GM12878 (cell line): ENCODE results near the gene PLIN3.

Experiments
- DPF2 ChIP-seq: fragments of 450-650 bp; IDR thresholded peaks from 2 replicates; pipeline ENCODE4 v1.6.1; 2017; ENCODE audit warnings: mild to moderate bottlenecking
- PAX5 ChIP-seq: IDR thresholded peaks from 2 replicates; pipeline ENCODE4 v1.6.1; 2011; ENCODE audit warnings: low read depth, low read length, borderline replicate concordance
- TF ChIP-seq, protein P1 (sequence below), 3 experiments: IDR thresholded peaks in 2 of 3; conservative IDR thresholded peaks in 1 of 3; 2 replicates each; pipeline ENCODE4 v1.5.1; 2011; ENCODE audit warnings: low read depth in 3 of 3, low read length in 3 of 3, mild to moderate bottlenecking in 3 of 3, control low read depth in 2 of 3, moderate library complexity in 2 of 3, inconsistent platforms in 1 of 3, mixed read lengths in 1 of 3; ENCODE audit not compliant: control insufficient read depth in 2 of 3, insufficient read depth in 1 of 3; ENCODE audit errors: extremely low read depth in 1 of 3

DNA sequence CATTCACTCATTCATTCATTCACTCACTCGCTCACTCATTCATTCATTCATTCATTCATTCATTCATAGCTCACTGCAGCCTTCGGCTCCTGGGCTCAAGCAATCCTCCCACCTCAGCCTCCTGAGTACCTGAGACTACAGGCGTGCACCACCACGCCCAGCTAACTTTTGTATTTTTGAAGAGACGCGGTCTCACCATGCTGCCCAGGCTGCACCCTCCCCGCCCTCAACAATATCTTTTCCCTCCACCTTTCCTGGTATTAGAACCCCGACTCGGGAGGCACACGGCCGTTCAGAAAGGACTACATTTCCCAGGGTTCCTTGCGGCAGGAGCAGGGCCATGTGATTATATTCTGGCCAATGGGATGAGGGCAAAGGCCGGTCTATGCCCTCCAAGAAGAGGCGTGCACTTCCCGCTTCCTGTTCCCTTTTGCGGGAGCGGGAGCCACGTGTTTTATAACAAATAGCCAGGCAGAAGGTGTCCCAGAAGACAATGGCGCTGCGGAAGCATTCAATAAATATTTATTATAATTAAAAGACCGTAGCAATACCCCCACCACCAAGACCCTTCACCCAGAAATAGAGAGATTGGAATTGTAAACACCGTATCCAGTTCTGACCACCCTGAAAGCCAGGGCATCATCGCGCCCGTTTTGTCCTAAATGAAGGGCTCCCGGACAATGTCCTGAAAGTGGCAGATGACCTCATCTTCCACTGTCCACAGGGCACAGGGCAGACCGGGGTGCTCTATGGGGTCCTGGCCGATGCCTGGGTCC lies 51.9 kb downstream of the PLIN3 start:
- TF ChIP-seq PAX5, result no peak
- TF ChIP-seq DPF2, result no peak
- TF ChIP-seq, protein P1, sequence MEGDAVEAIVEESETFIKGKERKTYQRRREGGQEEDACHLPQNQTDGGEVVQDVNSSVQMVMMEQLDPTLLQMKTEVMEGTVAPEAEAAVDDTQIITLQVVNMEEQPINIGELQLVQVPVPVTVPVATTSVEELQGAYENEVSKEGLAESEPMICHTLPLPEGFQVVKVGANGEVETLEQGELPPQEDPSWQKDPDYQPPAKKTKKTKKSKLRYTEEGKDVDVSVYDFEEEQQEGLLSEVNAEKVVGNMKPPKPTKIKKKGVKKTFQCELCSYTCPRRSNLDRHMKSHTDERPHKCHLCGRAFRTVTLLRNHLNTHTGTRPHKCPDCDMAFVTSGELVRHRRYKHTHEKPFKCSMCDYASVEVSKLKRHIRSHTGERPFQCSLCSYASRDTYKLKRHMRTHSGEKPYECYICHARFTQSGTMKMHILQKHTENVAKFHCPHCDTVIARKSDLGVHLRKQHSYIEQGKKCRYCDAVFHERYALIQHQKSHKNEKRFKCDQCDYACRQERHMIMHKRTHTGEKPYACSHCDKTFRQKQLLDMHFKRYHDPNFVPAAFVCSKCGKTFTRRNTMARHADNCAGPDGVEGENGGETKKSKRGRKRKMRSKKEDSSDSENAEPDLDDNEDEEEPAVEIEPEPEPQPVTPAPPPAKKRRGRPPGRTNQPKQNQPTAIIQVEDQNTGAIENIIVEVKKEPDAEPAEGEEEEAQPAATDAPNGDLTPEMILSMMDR (IDR thresholded peaks at IDR 0.05 in 2 of 3, conservative IDR thresholded peaks at IDR 0.05 in 1 of 3; ENCODE audit: control insufficient read depth in 2 of 3, extremely low read depth in 1 of 3, insufficient read depth in 1 of 3, low read depth in 3 of 3, low read length in 3 of 3), result no peak
